ENCODE measurements around the gene PLAAT2. TPM values are rescaled to one million over a fixed set of nuclear protein-coding genes. Genes with fewer than 3 reads are reported as not detected.

The PLAAT2 gene
- total RNA-seq, 1 experiment from 2014 or later: not detected

GRCh38 chr11:63569570-63569969 is 6.4 kb upstream of the PLAAT2 start:
- H4K20me1 ChIP-seq (ENCODE audit: insufficient read depth, low read depth, low read length): no peaks in the 10 kb centered on the region
- no peak overlapping the region for H3K4me3 ChIP-seq (ENCODE audit: low read length)
- H3K9ac ChIP-seq (ENCODE audit: low read length): no peak overlapping the region
- H3K4me2 ChIP-seq (ENCODE audit: low read depth, low read length, poor library complexity, severe bottlenecking): no peak overlapping the region
- H3K79me2 ChIP-seq (ENCODE audit: low read length): no peaks in the 10 kb centered on the region
- H3K27me3 ChIP-seq (ENCODE audit: low read length): no peaks in the 10 kb centered on the region
- no peak overlapping the region for H3K27ac ChIP-seq (ENCODE audit: low read length)
- no peak for DNase-seq
- H3K9me3 ChIP-seq (ENCODE audit: low read length): no peaks in the 10 kb centered on the region
- H2AFZ ChIP-seq (ENCODE audit: low read length): no peak overlapping the region
- no peaks in the 10 kb centered on the region for H3K4me1 ChIP-seq (ENCODE audit: low read length)
- no peaks in the 10 kb centered on the region for H3K9me2 ChIP-seq (replicated peaks; ENCODE audit: insufficient read depth, low read length)
- H3K36me3 ChIP-seq (ENCODE audit: insufficient read depth, low read length): no peaks in the 10 kb centered on the region

- Histone ChIP-seq H3K4me1 (ENCODE audit: low read length) (no peaks in the 10 kb centered on the region), H3K9me2 (replicated peaks; ENCODE audit: insufficient read depth, low read length) (no peaks in the 10 kb centered on the region), H3K36me3 (ENCODE audit: insufficient read depth, low read length) (no peaks in the 10 kb centered on the region), H3K4me3 (ENCODE audit: low read length) (no peak overlapping the region), H3K27ac (ENCODE audit: low read length) (no peak overlapping the region), H2AFZ (ENCODE audit: low read length) (no peak overlapping the region), H3K27me3 (ENCODE audit: low read length) (no peaks in the 10 kb centered on the region), H3K9me3 (ENCODE audit: low read length) (no peaks in the 10 kb centered on the region), H4K20me1 (ENCODE audit: insufficient read depth, low read depth, low read length) (no peaks in the 10 kb centered on the region), H3K9ac (ENCODE audit: low read length) (no peak overlapping the region), H3K4me2 (ENCODE audit: low read depth, low read length, poor library complexity, severe bottlenecking) (no peak overlapping the region), H3K79me2 (ENCODE audit: low read length) (no peaks in the 10 kb centered on the region)
- no peak for DNase-seq
These were observed 4.1 kb upstream of the PLAAT2 start for GRCh38 chr11:63567044-63567840.

DNA sequence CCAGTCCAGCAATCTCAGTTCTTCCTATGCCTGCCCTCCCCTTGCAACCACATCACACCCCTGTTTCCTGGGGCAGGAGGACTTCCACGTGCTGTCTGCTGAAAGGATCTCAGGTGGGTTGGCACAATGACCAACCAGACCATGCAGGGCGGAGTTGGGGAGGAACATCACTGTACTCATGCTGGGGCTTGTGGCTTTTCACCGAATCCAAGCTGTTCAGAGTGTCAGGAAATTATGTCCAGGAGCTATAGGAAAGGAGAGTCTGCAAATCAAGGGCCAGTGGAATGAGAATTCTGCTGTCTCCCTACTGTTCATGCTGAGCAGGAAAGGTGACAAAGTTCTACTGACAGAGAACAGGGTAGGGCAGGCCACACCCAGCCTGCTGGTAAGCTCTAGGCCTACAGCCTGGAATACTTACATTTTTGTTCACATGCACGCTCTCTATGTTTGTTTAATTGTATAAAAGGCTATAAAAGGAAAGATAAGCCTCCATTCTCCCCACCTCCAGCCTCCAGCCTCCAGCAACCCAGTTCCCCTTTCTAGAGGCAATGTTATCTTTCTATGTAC is 1.7 kb upstream of the PLAAT2 start:
- no peaks in the 10 kb centered on the region for H3K27me3 ChIP-seq (ENCODE audit: low read length)
- no peak overlapping the region for H3K27ac ChIP-seq (ENCODE audit: low read length)
- H3K9me2 ChIP-seq (replicated peaks; ENCODE audit: insufficient read depth, low read length): no peaks in the 10 kb centered on the region
- H3K79me2 ChIP-seq (ENCODE audit: low read length): no peaks in the 10 kb centered on the region
- H3K9ac ChIP-seq (ENCODE audit: low read length): no peak overlapping the region
- H3K4me3 ChIP-seq (ENCODE audit: low read length): no peak overlapping the region
- H2AFZ ChIP-seq (ENCODE audit: low read length): no peak overlapping the region
- no peaks in the 10 kb centered on the region for H3K36me3 ChIP-seq (ENCODE audit: insufficient read depth, low read length)
- H3K9me3 ChIP-seq (ENCODE audit: low read length): no peaks in the 10 kb centered on the region
- no peaks in the 10 kb centered on the region for H4K20me1 ChIP-seq (ENCODE audit: insufficient read depth, low read depth, low read length)
- no peak overlapping the region for H3K4me2 ChIP-seq (ENCODE audit: low read depth, low read length, poor library complexity, severe bottlenecking)
- no peak for DNase-seq
- H3K4me1 ChIP-seq (ENCODE audit: low read length): no peaks in the 10 kb centered on the region

GRCh38 chr11:63564056-63564774 is 1.0 kb upstream of the PLAAT2 start:
- Histone ChIP-seq H3K4me1 (ENCODE audit: low read length) (no peaks in the 10 kb centered on the region), H3K9ac (ENCODE audit: low read length) (no peak overlapping the region), H3K4me2 (ENCODE audit: low read depth, low read length, poor library complexity, severe bottlenecking) (no peak overlapping the region), H4K20me1 (ENCODE audit: insufficient read depth, low read depth, low read length) (no peaks in the 10 kb centered on the region), H3K27me3 (ENCODE audit: low read length) (no peaks in the 10 kb centered on the region), H3K79me2 (ENCODE audit: low read length) (no peaks in the 10 kb centered on the region), H3K4me3 (ENCODE audit: low read length) (no peak overlapping the region), H3K9me2 (replicated peaks; ENCODE audit: insufficient read depth, low read length) (no peaks in the 10 kb centered on the region), H3K9me3 (ENCODE audit: low read length) (no peaks in the 10 kb centered on the region), H2AFZ (ENCODE audit: low read length) (no peak overlapping the region), H3K36me3 (ENCODE audit: insufficient read depth, low read length) (no peaks in the 10 kb centered on the region), H3K27ac (ENCODE audit: low read length) (no peak overlapping the region)
- no peak for DNase-seq

DNA sequence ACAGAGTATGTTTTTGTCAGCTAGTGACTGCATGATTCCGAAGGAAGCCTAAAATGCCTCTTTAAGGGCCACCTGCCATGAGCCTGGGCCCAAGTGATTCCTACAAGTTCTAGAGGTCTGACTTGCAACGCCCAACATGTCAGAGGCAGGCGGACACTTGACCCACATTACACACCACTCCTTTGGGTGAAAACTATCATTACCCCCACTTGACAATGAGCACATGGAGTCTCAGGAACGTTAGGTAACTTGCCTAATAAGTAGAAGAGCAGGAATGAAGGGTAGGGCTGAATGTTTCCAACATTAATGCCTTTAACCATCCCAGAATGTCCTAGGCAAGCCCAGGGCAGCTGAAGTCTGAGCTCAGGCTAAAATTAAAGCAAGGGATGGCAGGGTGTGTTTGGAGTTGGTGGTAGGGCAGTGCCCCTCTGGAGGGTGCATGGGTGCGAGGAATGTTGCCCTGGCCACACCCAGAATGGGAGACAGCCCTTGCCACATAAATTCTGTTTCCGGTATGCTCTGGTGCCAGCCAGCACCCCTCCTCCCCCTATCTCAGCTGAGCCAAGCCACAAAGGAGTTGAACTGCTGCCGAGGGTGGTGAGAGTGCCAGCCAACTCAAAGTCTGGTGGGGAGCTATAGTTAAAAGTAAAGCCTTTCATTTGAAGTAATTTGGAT is 2.5 kb downstream of the PLAAT2 start:
- no peak overlapping the region for H3K4me3 ChIP-seq (ENCODE audit: low read length)
- H3K9ac ChIP-seq (ENCODE audit: low read length): no peak overlapping the region
- no peak overlapping the region for H3K4me2 ChIP-seq (ENCODE audit: low read depth, low read length, poor library complexity, severe bottlenecking)
- H3K9me2 ChIP-seq (replicated peaks; ENCODE audit: insufficient read depth, low read length): no peaks in the 10 kb centered on the region
- H2AFZ ChIP-seq (ENCODE audit: low read length): no peak overlapping the region
- no peaks in the 10 kb centered on the region for H3K36me3 ChIP-seq (ENCODE audit: insufficient read depth, low read length)
- no peak for DNase-seq
- no peaks in the 10 kb centered on the region for H3K4me1 ChIP-seq (ENCODE audit: low read length)
- H3K9me3 ChIP-seq (ENCODE audit: low read length): no peaks in the 10 kb centered on the region
- no peaks in the 10 kb centered on the region for H3K27me3 ChIP-seq (ENCODE audit: low read length)
- H4K20me1 ChIP-seq (ENCODE audit: insufficient read depth, low read depth, low read length): no peaks in the 10 kb centered on the region
- no peaks in the 10 kb centered on the region for H3K79me2 ChIP-seq (ENCODE audit: low read length)
- no peak overlapping the region for H3K27ac ChIP-seq (ENCODE audit: low read length)

DNA sequence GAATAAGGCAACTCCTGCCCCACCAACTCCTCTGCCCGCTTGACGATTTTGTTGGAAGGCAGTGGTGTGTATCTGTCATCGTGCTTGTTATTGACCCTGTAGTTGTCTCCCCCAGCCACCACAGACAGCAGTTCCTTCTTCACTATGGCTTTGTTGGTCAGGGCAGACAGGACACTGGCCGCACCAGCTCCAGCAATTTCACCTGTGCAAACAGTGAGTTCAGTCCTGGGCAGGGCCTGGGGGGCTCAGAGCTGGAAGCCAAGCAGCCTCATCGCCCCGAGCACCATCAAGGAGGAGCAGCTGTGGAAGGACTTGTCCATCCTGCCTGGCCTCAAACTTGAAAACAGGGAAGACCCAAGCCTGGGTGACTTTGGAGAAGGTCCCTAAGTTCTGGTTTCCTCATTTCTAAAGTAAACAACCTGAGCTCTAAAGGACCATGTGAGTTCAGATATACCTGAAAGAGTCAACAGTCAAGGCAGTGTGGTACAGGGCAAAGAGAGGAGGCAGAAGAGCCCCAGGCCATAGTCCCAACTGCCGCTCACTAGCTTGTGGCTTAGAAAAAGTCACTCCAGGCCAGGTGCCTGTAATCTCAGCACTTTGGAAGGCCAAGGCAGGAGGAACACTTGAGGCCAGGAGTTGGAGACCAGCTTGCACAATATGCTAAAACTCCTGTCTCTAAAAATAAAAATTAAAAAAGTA is 4.6 kb downstream of the PLAAT2 start:
- H3K9me3 ChIP-seq (ENCODE audit: low read length): no peaks in the 10 kb centered on the region
- no peak overlapping the region for H3K4me2 ChIP-seq (ENCODE audit: low read depth, low read length, poor library complexity, severe bottlenecking)
- H2AFZ ChIP-seq (ENCODE audit: low read length): no peak overlapping the region
- H3K36me3 ChIP-seq (ENCODE audit: insufficient read depth, low read length): no peaks in the 10 kb centered on the region
- no peak overlapping the region for H3K4me3 ChIP-seq (ENCODE audit: low read length)
- no peak overlapping the region for H3K9ac ChIP-seq (ENCODE audit: low read length)
- H3K79me2 ChIP-seq (ENCODE audit: low read length): no peaks in the 10 kb centered on the region
- H4K20me1 ChIP-seq (ENCODE audit: insufficient read depth, low read depth, low read length): no peaks in the 10 kb centered on the region
- H3K4me1 ChIP-seq (ENCODE audit: low read length): no peaks in the 10 kb centered on the region
- no peak for DNase-seq
- no peaks in the 10 kb centered on the region for H3K27me3 ChIP-seq (ENCODE audit: low read length)
- H3K9me2 ChIP-seq (replicated peaks; ENCODE audit: insufficient read depth, low read length): no peaks in the 10 kb centered on the region
- H3K27ac ChIP-seq (ENCODE audit: low read length): no peak overlapping the region

DNA sequence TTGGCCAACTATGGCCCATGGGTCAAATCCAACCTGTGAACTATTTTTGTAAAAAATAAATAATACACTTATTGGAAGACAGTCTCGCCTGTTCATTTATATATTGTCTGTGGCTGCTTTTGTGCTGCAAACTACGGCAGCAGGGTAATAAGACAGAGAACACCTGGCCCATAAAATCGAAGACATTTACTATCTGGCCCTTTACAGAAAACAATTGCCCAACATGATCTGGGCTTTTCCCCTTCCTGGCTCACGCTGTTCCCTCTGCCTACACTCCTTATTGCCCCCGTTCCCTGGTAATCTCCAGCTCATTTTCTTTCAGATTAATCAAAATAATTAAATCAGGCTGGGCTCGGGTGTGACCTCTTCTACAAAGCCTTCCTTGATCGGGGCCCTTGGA is 5.6 kb downstream of the PLAAT2 start:
- H2AFZ ChIP-seq (ENCODE audit: low read length): no peak overlapping the region
- DNase-seq: no peak
- H3K79me2 ChIP-seq (ENCODE audit: low read length): no peaks in the 10 kb centered on the region
- no peaks in the 10 kb centered on the region for H3K4me1 ChIP-seq (ENCODE audit: low read length)
- H3K4me2 ChIP-seq (ENCODE audit: low read depth, low read length, poor library complexity, severe bottlenecking): no peak overlapping the region
- no peak overlapping the region for H3K4me3 ChIP-seq (ENCODE audit: low read length)
- H4K20me1 ChIP-seq (ENCODE audit: insufficient read depth, low read depth, low read length): no peaks in the 10 kb centered on the region
- no peak overlapping the region for H3K9ac ChIP-seq (ENCODE audit: low read length)
- H3K9me3 ChIP-seq (ENCODE audit: low read length): no peaks in the 10 kb centered on the region
- H3K9me2 ChIP-seq (replicated peaks; ENCODE audit: insufficient read depth, low read length): no peaks in the 10 kb centered on the region
- no peak overlapping the region for H3K27ac ChIP-seq (ENCODE audit: low read length)
- no peaks in the 10 kb centered on the region for H3K36me3 ChIP-seq (ENCODE audit: insufficient read depth, low read length)
- no peaks in the 10 kb centered on the region for H3K27me3 ChIP-seq (ENCODE audit: low read length)
